K562 (cell line): ENCODE results near the gene CUL2. TPM values are rescaled to one million over a fixed set of nuclear protein-coding genes. Genes with fewer than 3 reads are reported as not detected.

Experiments
- BMI1 ChIP-seq: fragments of 150-350 bp; IDR thresholded peaks from 2 replicates; pipeline ENCODE4 v1.6.1; 2014; ENCODE audit warnings: low read length
- CBFA2T3 ChIP-seq: fragments of 450-650 bp; IDR thresholded peaks from 2 replicates; pipeline ENCODE4 v1.6.1; 2017
- KLF6 ChIP-seq: fragments of 250-450 bp; sonication (Bioruptor Pico); IDR thresholded peaks from 2 replicates; pipeline ENCODE4 v1.4.0; 2020; ENCODE audit warnings: mild to moderate bottlenecking, moderate library complexity, borderline replicate concordance
- LARP7 ChIP-seq: fragments of 450-650 bp; IDR thresholded peaks from 2 replicates; pipeline ENCODE4 v1.6.1; 2016
- MAFK ChIP-seq: IDR thresholded peaks from 2 replicates; pipeline ENCODE4 v1.6.1; 2011; ENCODE audit warnings: low read length, improper control_type of control experiment
- NCOA2 ChIP-seq, 2 experiments: fragments of 450-650 bp; IDR thresholded peaks; 2 replicates each; pipeline ENCODE4 v1.6.1; 2018; ENCODE audit warnings: mild to moderate bottlenecking in 2 of 2, moderate library complexity in 1 of 2; ENCODE audit not compliant: partially characterized antibody in 2 of 2
- NFE2L1 ChIP-seq: fragments of 450-650 bp; IDR thresholded peaks from 2 replicates; pipeline ENCODE4 v1.6.1; 2016; ENCODE audit warnings: missing genetic modification characterization, low read depth, mild to moderate bottlenecking, missing compliant biosample characterization, moderate library complexity, borderline replicate concordance
- POLR2AphosphoS5 ChIP-seq: IDR thresholded peaks from 2 replicates; pipeline ENCODE4 v1.6.1; 2011; ENCODE audit warnings: mild to moderate bottlenecking, low read depth, low read length, moderate library complexity; ENCODE audit not compliant: control insufficient read depth, insufficient read depth
- POLR2B ChIP-seq: fragments of 450-650 bp; IDR thresholded peaks from 2 replicates; pipeline ENCODE4 v1.6.1; 2018; ENCODE audit warnings: low read depth; ENCODE audit not compliant: partially characterized antibody
- RBM22 ChIP-seq: fragments of 200-400 bp; formaldehyde crosslinking; IDR thresholded peaks from 2 replicates; pipeline ENCODE4 v1.6.1; 2018; ENCODE audit warnings: low read length, low read depth; ENCODE audit not compliant: poor library complexity, severe bottlenecking
- RBM39 ChIP-seq: fragments of 200-400 bp; formaldehyde crosslinking; optimal IDR thresholded peaks from 2 replicates; pipeline ENCODE3; 2018; ENCODE audit warnings: low read depth, low read length
- TAF7 ChIP-seq: fragments of 450-650 bp; IDR thresholded peaks from 2 replicates; pipeline ENCODE4 v1.6.1; 2016; ENCODE audit warnings: missing genetic modification characterization, missing compliant biosample characterization
- TCF15 ChIP-seq: fragments of 250-450 bp; sonication (Bioruptor Pico); IDR thresholded peaks from 2 replicates; pipeline ENCODE4 v1.8.0; 2022; ENCODE audit warnings: moderate library complexity, mild to moderate bottlenecking, inconsistent platforms
- TEAD1 ChIP-seq, 2 experiments: fragments of 450-650 bp in 1 of 2; sonication (generic) in 1 of 2; formaldehyde crosslinking; IDR thresholded peaks; 2 replicates each; pipeline versions ENCODE4 v1.4.0 to v1.8.0; 2020 to 2022; ENCODE audit warnings: mild to moderate bottlenecking in 2 of 2, missing genetic modification reagents in 1 of 2
- U2AF2 ChIP-seq: fragments of 200-400 bp; formaldehyde crosslinking; optimal IDR thresholded peaks from 2 replicates; pipeline ENCODE3; 2017; ENCODE audit warnings: low read depth, mild to moderate bottlenecking, low read length
- ZNF408 ChIP-seq: fragments of 250-450 bp; sonication (Bioruptor Pico); IDR thresholded peaks from 2 replicates; pipeline ENCODE4 v1.4.0; 2020; ENCODE audit warnings: low read depth, mild to moderate bottlenecking, moderate library complexity
- ZNF436 ChIP-seq: fragments of 250-450, 450-650 bp; sonication (Bioruptor Pico); formaldehyde crosslinking; IDR thresholded peaks from 2 replicates; pipeline ENCODE4 v1.7.0; 2020; ENCODE audit warnings: mild to moderate bottlenecking
- ZNF507 ChIP-seq: conservative IDR thresholded peaks from 2 replicates; pipeline ENCODE4 v1.6.1; 2017; ENCODE audit warnings: missing genetic modification characterization, missing compliant biosample characterization
- polyA plus RNA-seq, 8 experiments: library from polyadenylated mRNA; depleted of rRNA in 4 of 8; stranded (reverse) in 5 of 8; unstranded in 3 of 8; fragments of >200 nt; fragmentation: Nextera tagmentation in 2 of 8; fragmentation: Illumina TruSeq in 1 of 8; extraction: Ambion mirVana in 2 of 8; extraction: Trizol in 1 of 8; gene quantifications; 2 replicates each; pipeline versions ENCODE4 v1.2.1 to v1.2.3, GENCODE V29; 2011 to 2014; ENCODE audit warnings: inconsistent platforms in 1 of 8, missing spikeins in 1 of 8
- total RNA-seq, 7 experiments: library from RNA; depleted of rRNA in 6 of 7; stranded (reverse); fragments of >200 nt in 6 of 7; fragmentation: Illumina TruSeq in 2 of 7; extraction: Trizol in 2 of 7; gene quantifications; 2 replicates each; pipeline versions ENCODE4 v1.2.1 to v1.2.3, GENCODE V29; 2011 to 2021; ENCODE audit warnings: low replicate concordance in 1 of 7
- TF ChIP-seq, protein P1 (sequence below): sonication (generic); formaldehyde crosslinking; IDR thresholded peaks from 2 replicates; pipeline ENCODE4 v1.8.1; 2022; ENCODE audit warnings: missing genetic modification reagents
- TF ChIP-seq, protein P2 (sequence below): sonication (generic); formaldehyde crosslinking; IDR thresholded peaks from 2 replicates; pipeline ENCODE4 v1.8.0; 2022; ENCODE audit warnings: mild to moderate bottlenecking, missing genetic modification reagents
- TF ChIP-seq, protein P3 (sequence below): fragments of 450-650 bp; IDR thresholded peaks from 2 replicates; pipeline ENCODE4 v1.6.1; 2017; ENCODE audit warnings: antibody characterized with exemption

Gene CUL2
- total and polyA plus RNA-seq, 9 of the 15 experiments (the other 6 are each of a cell fraction or from before 2014, with no cell fraction given), result 17.3 to 46.3 (median 41.2) TPM

- TF ChIP-seq, protein P1, sequence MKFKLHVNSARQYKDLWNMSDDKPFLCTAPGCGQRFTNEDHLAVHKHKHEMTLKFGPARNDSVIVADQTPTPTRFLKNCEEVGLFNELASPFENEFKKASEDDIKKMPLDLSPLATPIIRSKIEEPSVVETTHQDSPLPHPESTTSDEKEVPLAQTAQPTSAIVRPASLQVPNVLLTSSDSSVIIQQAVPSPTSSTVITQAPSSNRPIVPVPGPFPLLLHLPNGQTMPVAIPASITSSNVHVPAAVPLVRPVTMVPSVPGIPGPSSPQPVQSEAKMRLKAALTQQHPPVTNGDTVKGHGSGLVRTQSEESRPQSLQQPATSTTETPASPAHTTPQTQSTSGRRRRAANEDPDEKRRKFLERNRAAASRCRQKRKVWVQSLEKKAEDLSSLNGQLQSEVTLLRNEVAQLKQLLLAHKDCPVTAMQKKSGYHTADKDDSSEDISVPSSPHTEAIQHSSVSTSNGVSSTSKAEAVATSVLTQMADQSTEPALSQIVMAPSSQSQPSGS, result no peak
- TF ChIP-seq NFE2L1 (tag) (no peak), NCOA2 (IDR thresholded peaks at IDR 0.05; ENCODE audit: partially characterized antibody in 2 of 2) (no peak), POLR2AphosphoS5 (peak; percentile 91), TCF15 (CRISPR knock-in tag) (no peak), ZNF436 (CRISPR knock-in tag) (no peak), TAF7 (tag) (peak; percentile 64), RBM39 (no peak), TEAD1 (CRISPR knock-in tag; IDR thresholded peaks at IDR 0.05) (no peak), U2AF2 (no peak), CBFA2T3 (no peak), RBM22 (no peak), ZNF507 (tag) (no peak), LARP7 (no peak), ZNF408 (CRISPR knock-in tag) (no peak), BMI1 (no peak), KLF6 (CRISPR knock-in tag) (no peak), POLR2B (peak; percentile 89), MAFK (no peak)
- TF ChIP-seq, protein P2, sequence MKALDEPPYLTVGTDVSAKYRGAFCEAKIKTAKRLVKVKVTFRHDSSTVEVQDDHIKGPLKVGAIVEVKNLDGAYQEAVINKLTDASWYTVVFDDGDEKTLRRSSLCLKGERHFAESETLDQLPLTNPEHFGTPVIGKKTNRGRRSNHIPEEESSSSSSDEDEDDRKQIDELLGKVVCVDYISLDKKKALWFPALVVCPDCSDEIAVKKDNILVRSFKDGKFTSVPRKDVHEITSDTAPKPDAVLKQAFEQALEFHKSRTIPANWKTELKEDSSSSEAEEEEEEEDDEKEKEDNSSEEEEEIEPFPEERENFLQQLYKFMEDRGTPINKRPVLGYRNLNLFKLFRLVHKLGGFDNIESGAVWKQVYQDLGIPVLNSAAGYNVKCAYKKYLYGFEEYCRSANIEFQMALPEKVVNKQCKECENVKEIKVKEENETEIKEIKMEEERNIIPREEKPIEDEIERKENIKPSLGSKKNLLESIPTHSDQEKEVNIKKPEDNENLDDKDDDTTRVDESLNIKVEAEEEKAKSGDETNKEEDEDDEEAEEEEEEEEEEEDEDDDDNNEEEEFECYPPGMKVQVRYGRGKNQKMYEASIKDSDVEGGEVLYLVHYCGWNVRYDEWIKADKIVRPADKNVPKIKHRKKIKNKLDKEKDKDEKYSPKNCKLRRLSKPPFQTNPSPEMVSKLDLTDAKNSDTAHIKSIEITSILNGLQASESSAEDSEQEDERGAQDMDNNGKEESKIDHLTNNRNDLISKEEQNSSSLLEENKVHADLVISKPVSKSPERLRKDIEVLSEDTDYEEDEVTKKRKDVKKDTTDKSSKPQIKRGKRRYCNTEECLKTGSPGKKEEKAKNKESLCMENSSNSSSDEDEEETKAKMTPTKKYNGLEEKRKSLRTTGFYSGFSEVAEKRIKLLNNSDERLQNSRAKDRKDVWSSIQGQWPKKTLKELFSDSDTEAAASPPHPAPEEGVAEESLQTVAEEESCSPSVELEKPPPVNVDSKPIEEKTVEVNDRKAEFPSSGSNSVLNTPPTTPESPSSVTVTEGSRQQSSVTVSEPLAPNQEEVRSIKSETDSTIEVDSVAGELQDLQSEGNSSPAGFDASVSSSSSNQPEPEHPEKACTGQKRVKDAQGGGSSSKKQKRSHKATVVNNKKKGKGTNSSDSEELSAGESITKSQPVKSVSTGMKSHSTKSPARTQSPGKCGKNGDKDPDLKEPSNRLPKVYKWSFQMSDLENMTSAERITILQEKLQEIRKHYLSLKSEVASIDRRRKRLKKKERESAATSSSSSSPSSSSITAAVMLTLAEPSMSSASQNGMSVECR (CRISPR knock-in tag), result no peak
- TF ChIP-seq, protein P3, sequence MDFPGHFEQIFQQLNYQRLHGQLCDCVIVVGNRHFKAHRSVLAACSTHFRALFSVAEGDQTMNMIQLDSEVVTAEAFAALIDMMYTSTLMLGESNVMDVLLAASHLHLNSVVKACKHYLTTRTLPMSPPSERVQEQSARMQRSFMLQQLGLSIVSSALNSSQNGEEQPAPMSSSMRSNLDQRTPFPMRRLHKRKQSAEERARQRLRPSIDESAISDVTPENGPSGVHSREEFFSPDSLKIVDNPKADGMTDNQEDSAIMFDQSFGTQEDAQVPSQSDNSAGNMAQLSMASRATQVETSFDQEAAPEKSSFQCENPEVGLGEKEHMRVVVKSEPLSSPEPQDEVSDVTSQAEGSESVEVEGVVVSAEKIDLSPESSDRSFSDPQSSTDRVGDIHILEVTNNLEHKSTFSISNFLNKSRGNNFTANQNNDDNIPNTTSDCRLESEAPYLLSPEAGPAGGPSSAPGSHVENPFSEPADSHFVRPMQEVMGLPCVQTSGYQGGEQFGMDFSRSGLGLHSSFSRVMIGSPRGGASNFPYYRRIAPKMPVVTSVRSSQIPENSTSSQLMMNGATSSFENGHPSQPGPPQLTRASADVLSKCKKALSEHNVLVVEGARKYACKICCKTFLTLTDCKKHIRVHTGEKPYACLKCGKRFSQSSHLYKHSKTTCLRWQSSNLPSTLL, result peak; percentile 65; the same call in 1 of the 2 replicates
These were observed 36.6 kb upstream of the CUL2 start, which contains the start of gene CREM (continued) for GRCh38 chr10:35126530-35127288.
